Cardiac fibroblast (primary cell): Measurements from ENCODE around the gene ARFGAP1.

ENCODE experiments used
- DNase-seq, 2 donors: peaks; one replicate each; pipeline versions ENCODE4 v3.0.0 to v3.0.0-alpha.2; 2010; ENCODE audit warnings: low read depth in 2 of 2
- H3K4me3 ChIP-seq, 2 donors: replicated peaks in 1 of 2; 1 replicate in 1 of 2; 2 replicates in 1 of 2; pipeline ENCODE4 v1.5.1; 2011; ENCODE audit warnings: low read depth in 2 of 2, low read length in 2 of 2, mild to moderate bottlenecking in 2 of 2, moderate library complexity in 1 of 2
- TF ChIP-seq, protein P1 (sequence below): IDR thresholded peaks from one replicate; pipeline ENCODE4 v1.5.1; 2011; ENCODE audit warnings: low read depth, mild to moderate bottlenecking, low read length, inconsistent platforms

The ARFGAP1 gene

GRCh38 chr20:63306673-63307537 is 34.3 kb downstream of the ARFGAP1 start:
- TF ChIP-seq, protein P1, sequence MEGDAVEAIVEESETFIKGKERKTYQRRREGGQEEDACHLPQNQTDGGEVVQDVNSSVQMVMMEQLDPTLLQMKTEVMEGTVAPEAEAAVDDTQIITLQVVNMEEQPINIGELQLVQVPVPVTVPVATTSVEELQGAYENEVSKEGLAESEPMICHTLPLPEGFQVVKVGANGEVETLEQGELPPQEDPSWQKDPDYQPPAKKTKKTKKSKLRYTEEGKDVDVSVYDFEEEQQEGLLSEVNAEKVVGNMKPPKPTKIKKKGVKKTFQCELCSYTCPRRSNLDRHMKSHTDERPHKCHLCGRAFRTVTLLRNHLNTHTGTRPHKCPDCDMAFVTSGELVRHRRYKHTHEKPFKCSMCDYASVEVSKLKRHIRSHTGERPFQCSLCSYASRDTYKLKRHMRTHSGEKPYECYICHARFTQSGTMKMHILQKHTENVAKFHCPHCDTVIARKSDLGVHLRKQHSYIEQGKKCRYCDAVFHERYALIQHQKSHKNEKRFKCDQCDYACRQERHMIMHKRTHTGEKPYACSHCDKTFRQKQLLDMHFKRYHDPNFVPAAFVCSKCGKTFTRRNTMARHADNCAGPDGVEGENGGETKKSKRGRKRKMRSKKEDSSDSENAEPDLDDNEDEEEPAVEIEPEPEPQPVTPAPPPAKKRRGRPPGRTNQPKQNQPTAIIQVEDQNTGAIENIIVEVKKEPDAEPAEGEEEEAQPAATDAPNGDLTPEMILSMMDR, result no peak
- no peak for DNase-seq
- H3K4me3 ChIP-seq, result no peak overlapping the region

GRCh38 chr20:63307538-63308217 is 35.1 kb downstream of the ARFGAP1 start:
- TF ChIP-seq, protein P1, result no peak
- no peak overlapping the region for H3K4me3 ChIP-seq
- DNase-seq, result no peak

- H3K4me3 ChIP-seq, result no peak overlapping the region
These were observed 35.8 kb downstream of the ARFGAP1 start for GRCh38 chr20:63308218-63308911.

DNA sequence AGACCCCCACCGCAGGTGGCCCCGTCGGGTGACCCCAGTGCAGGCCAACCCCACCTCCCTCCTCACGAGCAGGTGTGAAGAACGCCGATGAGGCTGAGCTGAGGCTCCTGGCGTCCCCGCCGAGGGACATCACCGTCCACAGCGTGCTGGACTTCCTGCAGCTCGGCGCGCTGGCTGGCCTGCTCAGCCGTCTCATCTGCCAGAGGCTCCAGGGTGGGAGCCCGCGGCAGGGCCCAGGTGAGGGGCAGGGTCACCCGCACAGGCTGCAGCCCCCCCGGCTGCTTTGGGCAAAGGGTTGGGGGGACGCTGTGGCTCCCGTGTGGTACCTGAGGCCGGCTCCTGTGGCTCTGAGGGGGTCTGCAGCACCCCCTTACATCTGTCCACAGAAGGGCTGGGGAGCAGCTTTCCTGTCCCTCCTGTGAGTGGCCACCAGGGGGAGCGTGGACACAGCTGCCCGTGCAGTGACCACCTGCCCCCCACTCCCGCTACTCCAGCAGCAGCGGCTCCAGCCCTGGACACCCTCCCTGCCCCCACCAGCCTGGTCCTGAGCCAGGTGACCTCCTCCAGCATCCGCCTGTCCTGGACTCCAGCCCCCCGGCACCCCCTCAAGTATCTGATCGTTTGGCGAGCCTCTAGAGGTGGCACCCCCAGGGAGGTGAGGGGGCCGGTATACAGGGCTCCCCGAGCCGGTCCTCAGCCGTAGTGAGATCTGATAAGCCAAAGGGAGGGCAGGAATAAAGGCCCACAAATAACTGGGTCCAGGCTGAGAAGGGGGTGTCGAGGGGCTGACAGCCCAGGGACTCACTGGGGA is 36.9 kb downstream of the ARFGAP1 start:
- H3K4me3 ChIP-seq, result no peak overlapping the region
- TF ChIP-seq, protein P1, result peak; percentile 90
- DNase-seq, result peak; percentile 35 to 47

More at GRCh38 chr20:63308218-63308911, 35.8 kb downstream of the ARFGAP1 start:
- TF ChIP-seq, protein P1, result no peak
- DNase-seq, result no peak

GRCh38 chr20:63310265-63310991 is 37.8 kb downstream of the ARFGAP1 start:
- no peak for DNase-seq
- TF ChIP-seq, protein P1, result no peak
- no peak overlapping the region for H3K4me3 ChIP-seq
